ENCODE data around the gene SORCS2.

The SORCS2 gene

GRCh38 chr4:7584606-7585159 lies 392.3 kb downstream of the SORCS2 start:
- TF ChIP-seq MAX (IDR thresholded peaks at IDR 0.05; ENCODE audit: low read depth, low read length) (no peak), POLR2A (IDR thresholded peaks at IDR 0.05; ENCODE audit: extremely low read depth, insufficient read length) (no peak), MYC (IDR thresholded peaks at IDR 0.05; ENCODE audit: low read depth, low read length) (no peak), CTCF (IDR thresholded peaks at IDR 0.05; ENCODE audit: low read depth, low read length) (no peak)
- DNase-seq (ENCODE audit: low read depth), result no peak
- H3K4me3 ChIP-seq (ENCODE audit: low read depth, low read length), result no peak overlapping the region

GRCh38 chr4:7585768-7586167 lies 393.4 kb downstream of the SORCS2 start:
- no peak overlapping the region for H3K4me3 ChIP-seq (ENCODE audit: low read depth, low read length)
- DNase-seq (ENCODE audit: low read depth), result no peak
- TF ChIP-seq MAX (IDR thresholded peaks at IDR 0.05; ENCODE audit: low read depth, low read length) (no peak), CTCF (IDR thresholded peaks at IDR 0.05; ENCODE audit: low read depth, low read length) (no peak), MYC (IDR thresholded peaks at IDR 0.05; ENCODE audit: low read depth, low read length) (no peak), POLR2A (IDR thresholded peaks at IDR 0.05; ENCODE audit: extremely low read depth, insufficient read length) (no peak)

GRCh38 chr4:7587433-7588405 lies 395.4 kb downstream of the SORCS2 start:
- no peak overlapping the region for H3K4me3 ChIP-seq (ENCODE audit: low read depth, low read length)
- no peak for DNase-seq (ENCODE audit: low read depth)
- no peak for TF ChIP-seq POLR2A (IDR thresholded peaks at IDR 0.05; ENCODE audit: extremely low read depth, insufficient read length)
- no peak for TF ChIP-seq CTCF (IDR thresholded peaks at IDR 0.05; ENCODE audit: low read depth, low read length)

GRCh38 chr4:7590189-7590588 lies 397.9 kb downstream of the SORCS2 start:
- TF ChIP-seq MYC (IDR thresholded peaks at IDR 0.05; ENCODE audit: low read depth, low read length) (no peak), POLR2A (IDR thresholded peaks at IDR 0.05; ENCODE audit: extremely low read depth, insufficient read length) (no peak), CTCF (IDR thresholded peaks at IDR 0.05; ENCODE audit: low read depth, low read length) (no peak), MAX (IDR thresholded peaks at IDR 0.05; ENCODE audit: low read depth, low read length) (no peak)

GRCh38 chr4:7590899-7591298 lies 398.6 kb downstream of the SORCS2 start:
- TF ChIP-seq MYC (IDR thresholded peaks at IDR 0.05; ENCODE audit: low read depth, low read length) (no peak), MAX (IDR thresholded peaks at IDR 0.05; ENCODE audit: low read depth, low read length) (no peak), CTCF (IDR thresholded peaks at IDR 0.05; ENCODE audit: low read depth, low read length) (no peak), POLR2A (IDR thresholded peaks at IDR 0.05; ENCODE audit: extremely low read depth, insufficient read length) (no peak)
- H3K4me3 ChIP-seq (ENCODE audit: low read depth, low read length), result no peak overlapping the region
- no peak for DNase-seq (ENCODE audit: low read depth)

More at GRCh38 chr4:7590189-7590588, 397.9 kb downstream of the SORCS2 start:
- no peak overlapping the region for H3K4me3 ChIP-seq (ENCODE audit: low read depth, low read length)
- no peak for DNase-seq (ENCODE audit: low read depth)
